Jurkat, Clone E6-1 (cell line): ENCODE measurements around the gene AJM1.

ENCODE experiments used
- DNase-seq: peaks from one replicate; pipeline ENCODE4 v3.0.0-alpha.2; 2011; ENCODE audit warnings: low read depth, low spot score
- H3K4me3 ChIP-seq: 2 replicates; pipeline ENCODE4 v1.5.1; 2011; ENCODE audit warnings: mild to moderate bottlenecking, low read length, control low read depth, moderate library complexity

AJM1 gene

DNA sequence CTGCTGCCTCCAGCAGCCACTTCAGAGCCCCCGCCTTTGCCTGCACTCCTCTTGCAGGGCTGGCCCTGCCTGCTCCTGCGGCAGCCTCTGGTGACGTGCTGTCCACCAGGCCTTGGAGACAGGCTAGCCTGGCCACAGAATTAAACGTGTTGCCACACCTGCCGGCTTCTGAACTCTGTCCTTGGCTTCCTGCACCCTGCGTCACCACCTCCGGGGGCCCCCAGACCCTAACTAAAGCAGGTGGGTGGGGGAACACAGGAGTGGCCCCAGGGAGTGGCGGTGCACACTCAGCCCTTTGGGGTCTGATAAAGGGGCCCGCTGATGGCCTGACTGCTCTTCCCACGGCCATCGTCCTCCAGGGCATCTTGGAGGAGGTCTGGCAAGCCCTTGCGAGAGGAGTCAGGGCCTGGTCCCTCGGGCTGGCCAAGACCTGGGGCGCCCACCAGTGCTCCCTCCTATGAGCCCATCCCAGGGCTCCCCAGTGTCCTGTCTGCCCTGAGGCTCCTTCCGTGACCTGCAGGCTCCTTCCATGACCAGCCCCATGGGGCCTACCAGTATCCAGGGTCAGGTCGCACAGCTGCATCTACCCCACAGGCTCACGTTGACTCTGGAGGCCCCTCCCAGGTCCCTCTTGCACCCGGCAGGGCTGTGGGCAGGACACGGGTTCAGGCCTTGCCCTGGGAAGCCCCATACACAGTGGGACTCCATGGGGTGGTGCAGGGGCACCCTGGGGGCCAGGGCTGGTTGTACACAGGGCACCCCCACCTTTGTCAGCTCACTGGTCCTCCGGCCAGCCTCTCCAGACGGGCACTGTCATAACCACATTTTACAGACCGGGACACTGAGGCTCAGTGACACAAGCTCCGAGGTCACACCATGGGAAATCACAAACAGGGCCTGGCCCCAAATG, 8.8 kb downstream of the AJM1 start:
- no peak for DNase-seq
- H3K4me3 ChIP-seq: no peak overlapping the region

- no peak for DNase-seq
Observed at GRCh38 chr9:136851941-136852663, 9.8 kb downstream of the AJM1 start, which contains the start of gene MAMDC4. Gene MAMDC4 (plus strand): TSS chr9:136852346. CDS start chr9:136852417, 71 bp downstream.

GRCh38 chr9:136852664-136853595, 10.7 kb downstream of the AJM1 start:
- no peak for DNase-seq
- no peak overlapping the region for H3K4me3 ChIP-seq

More at GRCh38 chr9:136851941-136852663, 9.8 kb downstream of the AJM1 start, which contains the start of gene MAMDC4:
- no peak within 1 kb of the TSS for H3K4me3 ChIP-seq

DNA sequence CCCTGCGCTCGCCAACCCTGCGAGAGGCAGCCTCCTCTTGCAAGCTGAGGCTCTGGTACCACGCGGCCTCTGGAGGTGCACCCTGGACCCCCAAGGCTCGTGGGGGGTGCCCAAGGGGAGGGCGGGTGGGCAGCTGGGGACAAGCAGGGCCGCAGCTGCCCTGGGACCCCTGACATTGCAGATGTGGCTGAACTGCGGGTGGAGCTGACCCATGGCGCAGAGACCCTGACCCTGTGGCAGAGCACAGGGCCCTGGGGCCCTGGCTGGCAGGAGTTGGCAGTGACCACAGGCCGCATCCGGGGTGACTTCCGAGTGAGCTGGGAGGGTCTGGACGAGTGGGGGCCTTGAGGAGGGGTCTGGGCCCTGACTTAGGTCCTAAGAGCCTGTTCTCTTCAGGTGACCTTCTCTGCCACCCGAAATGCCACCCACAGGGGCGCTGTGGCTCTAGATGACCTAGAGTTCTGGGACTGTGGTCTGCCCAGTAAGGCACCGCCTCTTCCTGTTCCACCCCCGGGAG, 11.4 kb downstream of the AJM1 start:
- no peak overlapping the region for H3K4me3 ChIP-seq
- no peak for DNase-seq

DNA sequence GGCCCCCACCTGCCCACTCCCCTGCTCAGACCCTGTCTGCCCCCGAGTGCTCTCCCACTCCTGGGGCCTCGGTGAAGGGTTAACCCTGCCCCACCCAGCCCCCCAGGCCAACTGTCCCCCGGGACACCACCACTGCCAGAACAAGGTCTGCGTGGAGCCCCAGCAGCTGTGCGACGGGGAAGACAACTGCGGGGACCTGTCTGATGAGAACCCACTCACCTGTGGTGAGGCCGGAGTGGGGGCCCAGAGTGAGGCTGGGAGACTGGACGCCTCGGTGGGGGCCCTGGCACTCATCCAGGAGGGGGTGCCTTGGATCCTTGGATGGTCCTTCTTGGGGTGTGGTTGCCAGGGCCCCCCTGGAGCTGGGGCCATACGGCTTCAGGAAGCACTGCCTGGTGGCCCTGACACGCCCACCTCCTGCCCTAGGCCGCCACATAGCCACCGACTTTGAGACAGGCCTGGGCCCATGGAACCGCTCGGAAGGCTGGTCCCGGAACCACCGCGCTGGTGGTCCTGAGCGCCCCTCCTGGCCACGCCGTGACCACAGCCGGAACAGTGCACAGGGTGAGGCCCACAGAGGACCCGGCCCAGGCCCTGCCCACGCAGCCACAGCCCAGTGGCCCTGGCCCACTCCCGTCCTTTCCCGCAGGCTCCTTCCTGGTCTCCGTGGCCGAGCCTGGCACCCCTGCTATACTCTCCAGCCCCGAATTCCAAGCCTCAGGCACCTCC, 12.0 kb downstream of the AJM1 start:
- DNase-seq: no peak
- H3K4me3 ChIP-seq: no peak overlapping the region

GRCh38 chr9:136854842-136855460, 12.7 kb downstream of the AJM1 start:
- H3K4me3 ChIP-seq: no peak overlapping the region
- no peak for DNase-seq

- no peak overlapping the region for H3K4me3 ChIP-seq
Observed at GRCh38 chr9:136855461-136856078, 13.3 kb downstream of the AJM1 start.

GRCh38 chr9:136856079-136856476, 13.8 kb downstream of the AJM1 start:
- H3K4me3 ChIP-seq: no peak overlapping the region
- DNase-seq: no peak

More at GRCh38 chr9:136855461-136856078, 13.3 kb downstream of the AJM1 start:
- no peak for DNase-seq

DNA sequence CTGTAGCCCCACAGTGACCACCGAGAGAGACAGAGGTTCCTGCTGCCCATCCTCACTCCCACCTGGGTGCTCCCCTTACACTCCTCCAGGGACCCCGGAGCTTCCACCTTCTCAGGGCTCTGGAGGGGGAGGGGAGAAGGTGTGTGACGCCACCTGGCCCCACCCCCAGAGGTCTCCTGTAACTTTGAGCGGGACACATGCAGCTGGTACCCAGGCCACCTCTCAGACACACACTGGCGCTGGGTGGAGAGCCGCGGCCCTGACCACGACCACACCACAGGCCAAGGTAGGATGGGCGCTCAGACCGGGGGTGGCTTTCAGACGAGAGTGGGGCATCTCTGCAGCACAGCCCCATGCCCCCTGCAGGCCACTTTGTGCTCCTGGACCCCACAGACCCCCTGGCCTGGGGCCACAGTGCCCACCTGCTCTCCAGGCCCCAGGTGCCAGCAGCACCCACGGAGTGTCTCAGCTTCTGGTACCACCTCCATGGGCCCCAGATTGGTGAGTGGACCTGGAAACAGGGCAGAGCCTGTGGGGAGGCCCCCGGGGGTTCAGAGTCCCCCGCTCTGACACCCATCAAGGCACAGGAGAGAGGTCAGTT, 14.4 kb downstream of the AJM1 start:
- no peak for DNase-seq
- no peak overlapping the region for H3K4me3 ChIP-seq

DNA sequence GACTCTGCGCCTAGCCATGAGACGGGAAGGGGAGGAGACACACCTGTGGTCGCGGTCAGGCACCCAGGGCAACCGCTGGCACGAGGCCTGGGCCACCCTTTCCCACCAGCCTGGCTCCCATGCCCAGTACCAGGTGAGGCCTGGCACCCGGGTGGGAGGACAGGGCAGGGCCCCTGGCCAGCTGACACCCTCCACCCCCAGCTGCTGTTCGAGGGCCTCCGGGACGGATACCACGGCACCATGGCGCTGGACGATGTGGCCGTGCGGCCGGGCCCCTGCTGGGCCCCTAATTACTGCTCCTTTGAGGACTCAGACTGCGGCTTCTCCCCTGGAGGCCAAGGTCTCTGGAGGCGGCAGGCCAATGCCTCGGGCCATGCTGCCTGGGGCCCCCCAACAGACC, 14.9 kb downstream of the AJM1 start:
- no peak overlapping the region for H3K4me3 ChIP-seq
- no peak for DNase-seq

DNA sequence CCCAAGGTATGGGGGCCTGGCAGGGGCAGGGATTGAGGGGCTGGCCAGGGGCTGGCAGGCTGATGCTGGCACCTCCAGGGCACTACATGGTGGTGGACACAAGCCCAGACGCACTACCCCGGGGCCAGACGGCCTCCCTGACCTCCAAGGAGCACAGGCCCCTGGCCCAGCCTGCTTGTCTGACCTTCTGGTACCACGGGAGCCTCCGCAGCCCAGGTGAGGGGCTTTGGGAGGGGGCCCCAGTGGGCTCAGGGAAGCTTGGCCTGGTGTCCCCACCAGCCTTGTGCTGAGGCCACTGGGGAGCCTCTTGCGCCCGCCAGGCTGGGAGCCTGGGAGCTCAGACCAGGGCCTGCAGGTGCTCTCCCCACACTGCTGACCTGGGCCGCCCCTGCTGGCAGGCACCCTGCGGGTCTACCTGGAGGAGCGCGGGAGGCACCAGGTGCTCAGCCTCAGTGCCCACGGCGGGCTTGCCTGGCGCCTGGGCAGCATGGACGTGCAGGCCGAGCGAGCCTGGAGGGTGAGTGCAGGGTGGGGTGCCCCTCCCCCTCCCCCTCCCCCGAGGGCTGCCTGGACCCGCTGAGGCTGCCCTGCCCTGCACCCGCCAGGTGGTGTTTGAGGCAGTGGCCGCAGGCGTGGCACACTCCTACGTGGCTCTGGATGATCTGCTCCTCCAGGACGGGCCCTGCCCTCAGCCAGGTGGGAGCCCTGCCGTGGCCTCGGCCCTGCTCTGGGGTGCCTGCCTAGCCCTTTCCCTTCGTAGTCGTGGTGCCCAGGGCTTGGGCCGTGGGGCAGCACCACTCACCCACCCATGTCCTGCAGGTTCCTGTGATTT, 15.5 kb downstream of the AJM1 start:
- H3K4me3 ChIP-seq: no peak overlapping the region
- DNase-seq: no peak

DNA sequence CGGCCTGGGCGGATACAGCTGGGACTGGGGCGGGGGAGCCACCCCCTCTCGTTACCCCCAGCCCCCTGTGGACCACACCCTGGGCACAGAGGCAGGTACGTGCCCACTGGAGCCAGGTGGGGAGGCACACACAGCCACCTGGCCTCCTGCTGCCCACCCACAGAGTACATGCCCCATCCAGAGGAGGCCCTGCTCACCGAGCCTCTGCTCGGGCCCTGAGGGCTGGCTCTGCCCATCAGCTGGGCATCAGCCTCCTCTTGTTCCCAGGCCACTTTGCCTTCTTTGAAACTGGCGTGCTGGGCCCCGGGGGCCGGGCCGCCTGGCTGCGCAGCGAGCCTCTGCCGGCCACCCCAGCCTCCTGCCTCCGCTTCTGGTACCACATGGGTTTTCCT, 16.2 kb downstream of the AJM1 start:
- DNase-seq: no peak
- H3K4me3 ChIP-seq: no peak overlapping the region

GRCh38 chr9:136858844-136859757, 16.8 kb downstream of the AJM1 start:
- DNase-seq: no peak
- no peak overlapping the region for H3K4me3 ChIP-seq

DNA sequence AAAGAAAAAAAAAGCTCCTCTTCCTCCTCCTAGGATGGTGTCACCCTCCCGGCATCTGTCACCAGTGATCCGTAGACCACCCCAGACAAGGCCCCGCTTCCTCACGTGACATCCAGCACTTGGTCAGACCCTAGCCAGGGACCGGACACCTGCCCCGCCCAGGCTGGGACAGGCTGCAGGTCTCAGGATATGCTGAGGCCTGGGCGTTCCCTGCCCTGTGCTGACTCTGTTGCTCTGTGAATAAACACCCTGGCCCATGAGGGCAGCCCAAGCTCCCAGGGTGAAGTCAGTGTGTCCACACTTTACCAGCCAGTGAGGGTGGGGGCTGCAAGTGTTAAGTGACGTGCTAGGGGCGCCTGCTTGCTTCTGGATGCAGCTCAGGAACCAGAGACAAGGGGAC, 18.3 kb downstream of the AJM1 start:
- DNase-seq: no peak
- H3K4me3 ChIP-seq: no peak overlapping the region
